Measurements from ENCODE around the gene KRTAP4-7. TPM values are rescaled to one million over a fixed set of nuclear protein-coding genes. Genes with fewer than 3 reads are reported as not detected.
"Not testable (repeated sequence)": the region's sequence is repeated elsewhere in the genome, so short reads cannot be mapped to it uniquely, and the experiment has no call there.

The KRTAP4-7 gene
- total and polyA plus RNA-seq, 8 donors: not detected

GRCh38 chr17:41121742-41122141 lies 37.8 kb downstream of the KRTAP4-7 start:
- no peak for TF ChIP-seq CTCF (IDR thresholded peaks at IDR 0.05)
- TF ChIP-seq POLR2AphosphoS5 (IDR thresholded peaks at IDR 0.05): no peak
- no peak for TF ChIP-seq POLR2A (IDR thresholded peaks at IDR 0.05)
- no peak for TF ChIP-seq EP300 (IDR thresholded peaks at IDR 0.05)
- no peaks in the 10 kb centered on the region for H3K9me3 ChIP-seq
- DNase-seq: no peak
- H3K27ac ChIP-seq: no peak overlapping the region
- intact Hi-C loops (cut with DNase I; ENCODE audit: low total_unique reads): no loop called here
- 83 to 96% (median 92%) methylated on average over 2 of the region's 2 CpGs for WGBS, 5 donors
- no peak overlapping the region for H3K4me3 ChIP-seq
- peaks cover 0 to 17% (median 6%) of the 10 kb centered on the region in 3 donors for H3K27me3 ChIP-seq
- H3K4me1 ChIP-seq: no peaks in the 10 kb centered on the region
- H3K36me3 ChIP-seq: no peaks in the 10 kb centered on the region

GRCh38 chr17:41123292-41123990 lies 39.5 kb downstream of the KRTAP4-7 start:
- intact Hi-C loops (cut with DNase I; ENCODE audit: low total_unique reads); H3K9me3 ChIP-seq; H3K36me3 ChIP-seq; H3K27me3 ChIP-seq; H3K27ac ChIP-seq; H3K4me3 ChIP-seq; H3K4me1 ChIP-seq; DNase-seq: not testable (repeated sequence)
- WGBS, 5 donors: 68 to 82% (median 76%) methylated on average over 8 to 12 of the region's 12 CpGs

GRCh38 chr17:41123991-41124371 lies 40.0 kb downstream of the KRTAP4-7 start, which contains the start of gene KRTAP4-12:
KRTAP4-12 (minus strand) TSS chr17:41124182; CDS start chr17:41124122, 60 bp downstream.
- H3K4me1 ChIP-seq; H3K27me3 ChIP-seq; H3K9me3 ChIP-seq; H3K36me3 ChIP-seq; H3K4me3 ChIP-seq; DNase-seq; H3K27ac ChIP-seq; intact Hi-C loops (cut with DNase I; ENCODE audit: low total_unique reads): not testable (repeated sequence)
- WGBS, 5 donors: 56 to 88% (median 75%) methylated on average over 2 to 3 of the region's 3 CpGs

GRCh38 chr17:41125064-41125463 lies 41.1 kb downstream of the KRTAP4-7 start:
- H3K36me3 ChIP-seq: no peaks in the 10 kb centered on the region
- peaks cover 0 to 8% (median 6%) of the 10 kb centered on the region in 3 donors for H3K27me3 ChIP-seq
- H3K4me3 ChIP-seq: no peak overlapping the region
- intact Hi-C loops (cut with DNase I; ENCODE audit: low total_unique reads): no loop called here
- H3K27ac ChIP-seq: no peak overlapping the region
- no peaks in the 10 kb centered on the region for H3K4me1 ChIP-seq
- no peaks in the 10 kb centered on the region for H3K9me3 ChIP-seq
- 72 to 99% (median 97%) methylated on average over 2 of the region's 2 CpGs for WGBS, 5 donors
- TF ChIP-seq CTCF (IDR thresholded peaks at IDR 0.05) (no peak), POLR2A (IDR thresholded peaks at IDR 0.05) (no peak), POLR2AphosphoS5 (IDR thresholded peaks at IDR 0.05) (no peak)
- no peak for DNase-seq

GRCh38 chr17:41126412-41126811 lies 42.5 kb downstream of the KRTAP4-7 start:
- no peaks in the 10 kb centered on the region for H3K36me3 ChIP-seq
- TF ChIP-seq CTCF (IDR thresholded peaks at IDR 0.05): no peak
- TF ChIP-seq EP300 (IDR thresholded peaks at IDR 0.05): no peak
- no peak for TF ChIP-seq POLR2A (IDR thresholded peaks at IDR 0.05)
- no peak for TF ChIP-seq POLR2AphosphoS5 (IDR thresholded peaks at IDR 0.05)
- WGBS, 5 donors: 78 to 86% (median 86%) methylated on average over 3 of the region's 3 CpGs
- DNase-seq: no peak
- intact Hi-C loops (cut with DNase I; ENCODE audit: low total_unique reads): no loop called here
- H3K4me3 ChIP-seq: no peak overlapping the region
- peaks cover 0 to 8% (median 6%) of the 10 kb centered on the region in 3 donors for H3K27me3 ChIP-seq
- no peak overlapping the region for H3K27ac ChIP-seq
- H3K4me1 ChIP-seq: no peaks in the 10 kb centered on the region
- H3K9me3 ChIP-seq: no peaks in the 10 kb centered on the region

Data from stomach (tissue), 9 donors.